Activated naive CD4-positive, alpha-beta T cell treated with anti-CD3 and anti-CD28 coated beads, Interleukin-2, amount 10 ng/mL, durations not matched to agents 7 days and 5 days (primary cell): ENCODE measurements around the gene SERTM1.

ENCODE experiments used
- CTCF ChIA-PET: fragments of 350-600 bp; sonication (Branson Sonifier 250); formaldehyde crosslinking; loops from one replicate; lab custom pipeline; 2021; ENCODE audit warnings: antibody characterized with exemption; lab: Charles Lee
- DNase-seq: peaks from one replicate; pipeline ENCODE4 v3.0.0-alpha.2; 2020
- H3K27ac Mint-ChIP-seq: one replicate; pipeline ENCODE4 v1.8.0; 2021; ENCODE audit warnings: mild to moderate bottlenecking, moderate library complexity, mixed read lengths
- H3K27me3 Mint-ChIP-seq: one replicate; pipeline ENCODE4 v1.8.0; 2021; ENCODE audit warnings: mild to moderate bottlenecking, mixed read lengths
- H3K36me3 Mint-ChIP-seq: one replicate; pipeline ENCODE4 v1.8.0; 2021; ENCODE audit warnings: mixed read lengths
- H3K4me1 Mint-ChIP-seq: one replicate; pipeline ENCODE4 v1.8.0; 2021; ENCODE audit warnings: mixed read lengths
- H3K4me3 Mint-ChIP-seq: one replicate; pipeline ENCODE4 v1.8.0; 2021; ENCODE audit warnings: mild to moderate bottlenecking, moderate library complexity, mixed read lengths
- H3K9me3 Mint-ChIP-seq: one replicate; pipeline ENCODE4 v1.8.0; 2021; ENCODE audit warnings: mixed read lengths

SERTM1 gene

DNA sequence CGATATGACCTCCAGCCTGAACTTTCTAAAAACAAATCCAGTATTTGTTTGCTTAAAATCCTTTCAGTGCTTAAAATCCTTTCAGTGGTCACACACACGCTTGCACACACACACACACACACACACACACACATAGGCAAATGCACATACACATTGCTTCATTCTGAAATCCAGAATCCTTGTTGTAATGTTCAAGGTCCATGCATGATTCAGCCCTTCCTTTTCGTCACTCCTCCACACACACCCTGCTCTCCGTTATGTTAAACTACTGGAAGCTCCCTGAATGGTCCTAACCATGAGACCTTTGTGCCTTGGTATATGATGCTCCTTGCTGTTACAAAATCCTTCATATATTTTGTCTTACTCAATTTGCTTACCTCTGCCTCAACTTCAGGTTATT is 44.9 kb downstream of the SERTM1 start:
- H3K27ac Mint-ChIP-seq = no peak overlapping the region
- H3K4me1 Mint-ChIP-seq = no peaks in the 10 kb centered on the region
- H3K27me3 Mint-ChIP-seq = peaks cover 4% of the 10 kb centered on the region
- CTCF ChIA-PET = no interaction called here
- H3K9me3 Mint-ChIP-seq = no peaks in the 10 kb centered on the region
- no peak for DNase-seq
- H3K36me3 Mint-ChIP-seq = no peaks in the 10 kb centered on the region
- no peak overlapping the region for H3K4me3 Mint-ChIP-seq

GRCh38 chr13:36724141-36724540 is 50.3 kb downstream of the SERTM1 start:
- no peak for DNase-seq
- Mint-ChIP-seq H3K4me3 (no peak overlapping the region), H3K4me1 (no peaks in the 10 kb centered on the region), H3K27ac (no peak overlapping the region), H3K9me3 (no peaks in the 10 kb centered on the region), H3K36me3 (no peaks in the 10 kb centered on the region), H3K27me3 (peaks cover 4% of the 10 kb centered on the region)
- CTCF ChIA-PET = no interaction called here

GRCh38 chr13:36725936-36726335 is 52.1 kb downstream of the SERTM1 start:
- CTCF ChIA-PET = no interaction called here
- no peaks in the 10 kb centered on the region for H3K9me3 Mint-ChIP-seq

DNA sequence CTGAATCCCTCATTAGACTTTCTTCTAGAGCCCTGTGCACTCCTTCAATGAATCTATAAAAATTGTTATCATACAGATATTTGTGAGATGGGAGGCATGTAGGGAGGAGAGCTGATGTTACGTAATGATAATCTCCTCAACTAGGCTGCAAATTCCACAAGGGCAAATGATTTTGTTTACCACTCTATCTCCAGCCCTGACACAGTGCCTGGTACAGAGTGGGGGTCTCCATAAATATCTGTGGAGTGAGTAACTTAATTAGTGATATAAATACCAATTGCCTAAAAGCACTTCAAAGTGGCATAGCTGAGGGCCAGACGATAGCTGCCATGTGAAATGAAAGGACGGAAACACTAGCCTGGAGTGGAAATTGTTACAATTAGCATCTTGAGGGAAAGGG is 54.2 kb downstream of the SERTM1 start:
- CTCF ChIA-PET = interaction anchor here (0.6 to 1.1 kb wide), 2 partner anchors 44 to 129 kb away, joined by 3 to 4 read pairs; no protein-coding TSS in a partner anchor
- Mint-ChIP-seq H3K36me3 (no peaks in the 10 kb centered on the region), H3K27ac (no peak overlapping the region), H3K4me3 (no peak overlapping the region), H3K27me3 (peaks cover 4% of the 10 kb centered on the region), H3K9me3 (no peaks in the 10 kb centered on the region), H3K4me1 (no peaks in the 10 kb centered on the region)
- no peak for DNase-seq

More at GRCh38 chr13:36725936-36726335, 52.1 kb downstream of the SERTM1 start:
- DNase-seq = no peak
- no peak overlapping the region for H3K27ac Mint-ChIP-seq
- no peaks in the 10 kb centered on the region for H3K4me1 Mint-ChIP-seq
- no peak overlapping the region for H3K4me3 Mint-ChIP-seq
- H3K27me3 Mint-ChIP-seq = peaks cover 4% of the 10 kb centered on the region
- no peaks in the 10 kb centered on the region for H3K36me3 Mint-ChIP-seq

DNA sequence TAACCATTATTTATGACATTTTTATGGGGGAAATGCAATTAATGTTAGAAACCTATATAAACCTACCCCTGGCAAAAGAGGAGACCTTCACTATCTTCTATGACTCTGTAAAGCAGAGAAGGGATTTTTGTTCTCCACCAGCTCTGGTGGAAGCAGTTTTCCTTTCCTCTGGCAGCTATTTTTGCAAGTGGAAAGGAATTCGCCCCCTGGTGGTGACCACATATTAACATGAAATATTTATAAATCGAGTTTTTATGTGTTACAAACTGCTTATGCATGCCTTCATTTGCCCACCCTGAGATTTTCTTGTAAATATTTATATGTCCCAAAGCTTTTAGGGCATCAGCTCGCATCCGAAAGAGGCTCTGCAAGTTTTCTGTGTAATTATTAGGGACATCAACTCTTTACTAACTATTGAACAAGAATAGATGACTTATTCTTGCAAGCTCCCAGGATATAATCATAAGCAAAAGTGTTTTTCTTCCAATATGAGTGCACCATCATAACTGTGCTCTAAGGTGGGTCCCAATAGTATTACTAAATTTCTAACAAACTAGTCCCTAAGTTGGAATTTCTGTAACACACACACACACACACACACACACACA is 62.4 kb downstream of the SERTM1 start:
- DNase-seq = peak; percentile 51
- CTCF ChIA-PET = interaction anchor here (0.8 to 6.0 kb wide), 13 partner anchors 9 to 453 kb away, joined by 3 to 58 read pairs (median 5); partner anchors contain the start of gene SPART
- no peak overlapping the region for H3K27ac Mint-ChIP-seq
- no peaks in the 10 kb centered on the region for H3K4me1 Mint-ChIP-seq
- no peaks in the 10 kb centered on the region for H3K36me3 Mint-ChIP-seq
- peaks cover 8% of the 10 kb centered on the region for H3K27me3 Mint-ChIP-seq
- H3K4me3 Mint-ChIP-seq = no peak overlapping the region
- H3K9me3 Mint-ChIP-seq = no peaks in the 10 kb centered on the region

DNA sequence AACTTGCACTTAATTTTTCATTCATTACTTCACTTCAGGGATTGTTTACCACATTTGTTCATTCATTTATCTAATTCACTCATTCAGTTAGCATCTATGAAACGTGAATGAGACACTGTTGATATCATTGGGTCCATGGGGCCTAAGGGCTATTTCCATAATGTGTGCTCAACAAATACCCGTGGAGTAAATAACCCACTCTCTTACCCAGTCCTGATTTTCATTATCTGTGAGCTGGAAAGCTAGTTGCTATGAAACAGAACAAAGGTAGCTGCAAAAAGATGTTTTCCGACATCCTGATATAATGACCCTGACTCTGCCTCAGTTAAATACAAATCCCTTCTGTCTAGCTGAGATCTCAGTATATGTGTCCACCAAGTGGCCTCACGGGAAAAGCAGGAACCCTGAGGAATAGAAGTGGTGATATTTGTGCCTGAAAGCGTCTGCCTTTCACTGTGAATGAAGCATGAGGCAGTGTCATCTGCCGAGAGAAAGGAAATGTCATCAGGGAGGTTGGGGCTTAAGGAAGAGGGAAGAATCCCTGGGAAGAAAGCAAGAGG is 63.8 kb downstream of the SERTM1 start:
- Mint-ChIP-seq H3K36me3 (no peaks in the 10 kb centered on the region), H3K27me3 (peaks cover 8% of the 10 kb centered on the region), H3K4me1 (no peaks in the 10 kb centered on the region), H3K9me3 (no peaks in the 10 kb centered on the region), H3K4me3 (no peak overlapping the region), H3K27ac (no peak overlapping the region)
- CTCF ChIA-PET = interaction anchor here (1.9 to 6.0 kb wide), 3 partner anchors 281 to 388 kb away, joined by 5 to 58 read pairs (median 5); no protein-coding TSS in a partner anchor
- DNase-seq = no peak

- Mint-ChIP-seq H3K27me3 (peaks cover 3% of the 10 kb centered on the region), H3K27ac (no peak overlapping the region), H3K4me1 (no peaks in the 10 kb centered on the region), H3K4me3 (no peak overlapping the region), H3K36me3 (no peaks in the 10 kb centered on the region), H3K9me3 (no peaks in the 10 kb centered on the region)
- CTCF ChIA-PET = interaction anchor here (2.8 kb wide), 1 partner anchor 10 kb away, joined by 9 read pairs; no protein-coding TSS in a partner anchor
- no peak for DNase-seq
Measured at GRCh38 chr13:36745436-36745835, 71.6 kb downstream of the SERTM1 start.

DNA sequence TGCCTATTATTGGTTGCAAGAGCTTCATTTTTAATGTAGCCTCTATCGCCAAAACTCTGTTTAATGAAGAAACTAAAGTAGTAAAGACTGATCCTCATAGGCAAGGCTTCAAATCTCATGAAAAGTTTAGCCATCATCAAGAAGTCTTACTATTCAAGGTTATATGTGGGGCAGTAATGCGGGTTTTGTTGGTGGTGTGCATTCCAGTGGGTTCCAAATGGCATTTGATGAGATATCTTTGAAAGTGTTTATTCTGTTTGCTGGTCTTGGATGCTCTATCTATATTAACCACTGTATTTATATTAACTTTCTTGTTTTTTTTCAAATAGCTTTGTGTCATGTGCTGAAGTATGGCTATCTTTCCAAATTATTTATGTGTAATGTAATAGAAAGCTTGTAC is 72.2 kb downstream of the SERTM1 start:
- CTCF ChIA-PET = interaction anchor here (2.8 kb wide), 1 partner anchor 10 kb away, joined by 9 read pairs; no protein-coding TSS in a partner anchor
- DNase-seq = no peak
- no peaks in the 10 kb centered on the region for H3K9me3 Mint-ChIP-seq
- H3K4me1 Mint-ChIP-seq = no peaks in the 10 kb centered on the region
- no peaks in the 10 kb centered on the region for H3K36me3 Mint-ChIP-seq
- no peak overlapping the region for H3K27ac Mint-ChIP-seq
- peaks cover 3% of the 10 kb centered on the region for H3K27me3 Mint-ChIP-seq
- no peak overlapping the region for H3K4me3 Mint-ChIP-seq
